Hematopoietic multipotent progenitor cell treated with erythropoietin and hydrocortisone succinate and interleukin-3 and kit ligand, for 6 days (in vitro differentiated cells): ENCODE measurements around the gene PTRH1.

Experiments
- DNase-seq: peaks from one replicate; pipeline ENCODE4 v3.0.0-alpha.2; 2015

Gene PTRH1

GRCh38 chr9:127720031-127720864 is 4.8 kb upstream of the PTRH1 start:
- DNase-seq: no peak

GRCh38 chr9:127717766-127718165 is 2.3 kb upstream of the PTRH1 start:
- DNase-seq: no peak

- no peak for DNase-seq
Observed at GRCh38 chr9:127716412-127716811, 949 bp upstream of the PTRH1 start.

GRCh38 chr9:127714951-127715469 is 453 bp downstream of the PTRH1 start:
- DNase-seq: peak; percentile 36

- no peak for DNase-seq
Observed at GRCh38 chr9:127714020-127714750, 1.3 kb downstream of the PTRH1 start.

GRCh38 chr9:127712867-127713266 is 2.6 kb downstream of the PTRH1 start:
- DNase-seq: no peak

- no peak for DNase-seq
Observed at GRCh38 chr9:127712371-127712770, 3.1 kb downstream of the PTRH1 start.

GRCh38 chr9:127711831-127712274 is 3.6 kb downstream of the PTRH1 start:
- DNase-seq: no peak

GRCh38 chr9:127711226-127711701 is 4.2 kb downstream of the PTRH1 start:
- peak; percentile 59 for DNase-seq

GRCh38 chr9:127710204-127710783 is 5.2 kb downstream of the PTRH1 start:
- DNase-seq: no peak

- no peak for DNase-seq
Observed at GRCh38 chr9:127708952-127709587, 6.4 kb downstream of the PTRH1 start.

GRCh38 chr9:127707766-127708165 is 7.7 kb downstream of the PTRH1 start:
- DNase-seq: no peak

GRCh38 chr9:127706836-127707241 is 8.6 kb downstream of the PTRH1 start, which contains the start of gene CFAP157:
TSS of gene CFAP157 (plus strand) at chr9:127706988. CDS start at chr9:127707032, 44 bp downstream.
- no peak for DNase-seq

- no peak for DNase-seq
Observed at GRCh38 chr9:127705577-127706379, 9.7 kb downstream of the PTRH1 start.

GRCh38 chr9:127703289-127703946 is 12.0 kb downstream of the PTRH1 start:
- DNase-seq: no peak

- DNase-seq: no peak
Observed at GRCh38 chr9:127700594-127701255, 14.7 kb downstream of the PTRH1 start.

GRCh38 chr9:127700140-127700539 is 15.3 kb downstream of the PTRH1 start:
- no peak for DNase-seq

GRCh38 chr9:127698985-127699670 is 16.3 kb downstream of the PTRH1 start:
- DNase-seq: peak; percentile 98

- DNase-seq: no peak
Observed at GRCh38 chr9:127698386-127698785, 17.1 kb downstream of the PTRH1 start.

GRCh38 chr9:127697575-127697974 is 17.9 kb downstream of the PTRH1 start:
- DNase-seq: no peak
